ENCODE measurements around the gene RGPD4. TPM values are rescaled to one million over a fixed set of nuclear protein-coding genes. Genes with fewer than 3 reads are reported as not detected.

The RGPD4 gene
- total and polyA plus RNA-seq, 8 donors: not detected

- DNase-seq: no peak
- H3K4me3 ChIP-seq: no peak overlapping the region
- intact Hi-C loops (cut with DNase I; ENCODE audit: low total_unique reads): no loop called here
- TF ChIP-seq POLR2AphosphoS5 (IDR thresholded peaks at IDR 0.05) (no peak), EP300 (IDR thresholded peaks at IDR 0.05) (no peak), POLR2A (IDR thresholded peaks at IDR 0.05) (no peak), CTCF (IDR thresholded peaks at IDR 0.05) (no peak)
- no peaks in the 10 kb centered on the region for H3K36me3 ChIP-seq
- no peak overlapping the region for H3K27ac ChIP-seq
- 40 to 62% (median 51%) methylated on average over 3 of the region's 3 CpGs for WGBS, 5 donors
- H3K27me3 ChIP-seq: no peaks in the 10 kb centered on the region
- H3K9me3 ChIP-seq: no peaks in the 10 kb centered on the region
- no peaks in the 10 kb centered on the region for H3K4me1 ChIP-seq
Observed at GRCh38 chr2:107927034-107927534, 100.4 kb downstream of the RGPD4 start.

GRCh38 chr2:107931412-107931811, 104.7 kb downstream of the RGPD4 start:
- TF ChIP-seq POLR2A (IDR thresholded peaks at IDR 0.05): no peak
- TF ChIP-seq CTCF (IDR thresholded peaks at IDR 0.05): no peak
- TF ChIP-seq POLR2AphosphoS5 (IDR thresholded peaks at IDR 0.05): no peak
- TF ChIP-seq EP300 (IDR thresholded peaks at IDR 0.05): no peak
- Histone ChIP-seq H3K36me3 (no peaks in the 10 kb centered on the region), H3K4me3 (no peak overlapping the region), H3K9me3 (no peaks in the 10 kb centered on the region), H3K27me3 (peaks cover 0 to 5% (median 0%) of the 10 kb centered on the region in 3 donors), H3K27ac (no peak overlapping the region), H3K4me1 (no peaks in the 10 kb centered on the region)
- intact Hi-C loops (cut with DNase I; ENCODE audit: low total_unique reads): no loop called here
- 76 to 85% (median 81%) methylated on average over 3 of the region's 3 CpGs for WGBS, 5 donors
- DNase-seq: peak in 1 of 2 donors; percentile 9

GRCh38 chr2:107932488-107932887, 105.8 kb downstream of the RGPD4 start:
- WGBS, 5 donors: 43 to 79% (median 70%) methylated on average over 2 of the region's 2 CpGs
- intact Hi-C loops (cut with DNase I; ENCODE audit: low total_unique reads): no loop called here
- Histone ChIP-seq H3K27ac (no peak overlapping the region), H3K4me1 (no peaks in the 10 kb centered on the region), H3K27me3 (peaks cover 0 to 5% (median 0%) of the 10 kb centered on the region in 3 donors), H3K9me3 (no peaks in the 10 kb centered on the region), H3K36me3 (no peaks in the 10 kb centered on the region), H3K4me3 (no peak overlapping the region)
- DNase-seq: peak in 1 of 2 donors; percentile 82
- TF ChIP-seq POLR2AphosphoS5 (IDR thresholded peaks at IDR 0.05): no peak
- no peak for TF ChIP-seq EP300 (IDR thresholded peaks at IDR 0.05)
- no peak for TF ChIP-seq CTCF (IDR thresholded peaks at IDR 0.05)
- TF ChIP-seq POLR2A (IDR thresholded peaks at IDR 0.05): no peak

GRCh38 chr2:107932979-107933378, 106.3 kb downstream of the RGPD4 start:
- intact Hi-C loops (cut with DNase I; ENCODE audit: low total_unique reads): no loop called here

More at GRCh38 chr2:107932979-107933378, 106.3 kb downstream of the RGPD4 start:
- DNase-seq: peak in 1 of 2 donors; percentile 63
- Histone ChIP-seq H3K36me3 (no peaks in the 10 kb centered on the region), H3K27me3 (peaks cover 0 to 5% (median 0%) of the 10 kb centered on the region in 3 donors), H3K27ac (no peak overlapping the region), H3K4me3 (no peak overlapping the region), H3K9me3 (no peaks in the 10 kb centered on the region), H3K4me1 (no peaks in the 10 kb centered on the region)
- no peak for TF ChIP-seq POLR2A (IDR thresholded peaks at IDR 0.05)
- TF ChIP-seq CTCF (IDR thresholded peaks at IDR 0.05): peak in 2 of 7 experiments; percentile 9 to 14
- WGBS, 5 donors: 38 to 49% (median 43%) methylated on average over 3 of the region's 3 CpGs
